Panc1 (cell line): ENCODE measurements around the gene GARIN5B.

Experiments
- CTCF ChIP-seq: fragments of 450-650 bp; IDR thresholded peaks from 2 replicates; pipeline ENCODE4 v1.5.1; 2017; ENCODE audit warnings: mild to moderate bottlenecking
- POLR2AphosphoS5 ChIP-seq: IDR thresholded peaks from 2 replicates; pipeline ENCODE4 v1.6.1; 2012; ENCODE audit warnings: mild to moderate bottlenecking, low read depth, low read length, moderate library complexity
- REST ChIP-seq, 2 experiments: IDR thresholded peaks; 2 replicates each; pipeline ENCODE4 v1.6.1; 2011 to 2012; ENCODE audit warnings: low read depth in 2 of 2, control low read depth in 1 of 2, low read length in 1 of 2, mild to moderate bottlenecking in 1 of 2, moderate library complexity in 1 of 2; ENCODE audit not compliant: insufficient read depth in 1 of 2

- TF ChIP-seq CTCF (no peak), POLR2AphosphoS5 (no peak; the same call in 1 of the 2 replicates), REST (IDR thresholded peaks at IDR 0.05; ENCODE audit: insufficient read depth in 1 of 2, low read depth in 2 of 2, low read length in 1 of 2) (no peak)
Observed at GRCh38 chr19:55384920-55385723, 22.1 kb upstream of the GARIN5B start.
